ENCODE measurements around the gene EPOP.

GRCh38 chr17:38674749-38675615, at the start of gene EPOP:
- TF ChIP-seq EZH2 (IDR thresholded peaks at IDR 0.05; ENCODE audit: borderline replicate concordance, low read depth, low read length, poor library complexity, severe bottlenecking) = no peak
- TF ChIP-seq CTCF (conservative IDR thresholded peaks at IDR 0.05; ENCODE audit: low read depth, low read length) = no peak

All from A673 (cell line).